A549 (cell line): ENCODE results near the gene SLC2A6.

Source experiments
- CHD2 ChIP-seq: fragments of 150-350 bp; IDR thresholded peaks from 2 replicates; pipeline ENCODE4 v1.6.1; 2014; ENCODE audit warnings: low read length; ENCODE audit not compliant: partially characterized antibody
- EHF ChIP-seq: fragments of 250-450 bp; sonication (Bioruptor Pico); IDR thresholded peaks from 2 replicates; pipeline ENCODE4 v1.5.0; 2020; ENCODE audit warnings: mild to moderate bottlenecking
- HDAC2 ChIP-seq: fragments of 200-600 bp; sonication (generic); IDR thresholded peaks from 2 replicates; pipeline ENCODE4 v1.6.1; 2016
- MYC ChIP-seq: IDR thresholded peaks from 2 replicates; pipeline ENCODE4 v1.6.1; 2012; ENCODE audit warnings: mild to moderate bottlenecking, inconsistent platforms, low read length, improper control_type of control experiment, borderline replicate concordance
- POLR2A ChIP-seq: IDR thresholded peaks from 2 replicates; pipeline ENCODE4 v1.6.1; 2012; ENCODE audit warnings: mild to moderate bottlenecking, low read length
- RAD21 ChIP-seq, 2 experiments: fragments of >200 bp in 1 of 2; sonication (Bioruptor Twin) in 1 of 2; formaldehyde crosslinking in 1 of 2; IDR thresholded peaks in 1 of 2; conservative IDR thresholded peaks in 1 of 2; 2 replicates in 1 of 2; 3 replicates in 1 of 2; pipeline ENCODE4 v1.6.1; 2012 to 2018; ENCODE audit warnings: inconsistent platforms in 1 of 2
- RCOR1 ChIP-seq: fragments of 150-350 bp; IDR thresholded peaks from 2 replicates; pipeline ENCODE4 v1.6.1; 2014; ENCODE audit warnings: antibody characterized with exemption, low read length, low read depth
- SMC3 ChIP-seq: fragments of >200 bp; sonication (Bioruptor Twin); formaldehyde crosslinking; IDR thresholded peaks from 3 replicates; pipeline ENCODE4 v1.6.1; 2018; ENCODE audit warnings: inconsistent platforms
- TP53 ChIP-seq: fragments of 250-450 bp; sonication (Bioruptor Pico); IDR thresholded peaks from 2 replicates; pipeline ENCODE4 v1.5.0; 2021; ENCODE audit warnings: mild to moderate bottlenecking, moderate library complexity
- TF ChIP-seq, protein P1 (sequence below): fragments of >200 bp; sonication (Bioruptor Twin); formaldehyde crosslinking; IDR thresholded peaks from 3 replicates; pipeline ENCODE4 v1.5.1; 2016
- TF ChIP-seq, protein P2 (sequence below): fragments of >200 bp; sonication (Bioruptor Twin); formaldehyde crosslinking; IDR thresholded peaks from 3 replicates; pipeline ENCODE4 v1.6.1; 2016
- TF ChIP-seq, protein P3 (sequence below): fragments of 450-650 bp; IDR thresholded peaks from 2 replicates; pipeline ENCODE4 v1.6.1; 2014; ENCODE audit warnings: antibody characterized with exemption
- TF ChIP-seq, protein P4 (sequence below): fragments of 150-350 bp; IDR thresholded peaks from 2 replicates; pipeline ENCODE4 v1.6.1; 2014; ENCODE audit warnings: low read depth, mild to moderate bottlenecking, low read length

DNA sequence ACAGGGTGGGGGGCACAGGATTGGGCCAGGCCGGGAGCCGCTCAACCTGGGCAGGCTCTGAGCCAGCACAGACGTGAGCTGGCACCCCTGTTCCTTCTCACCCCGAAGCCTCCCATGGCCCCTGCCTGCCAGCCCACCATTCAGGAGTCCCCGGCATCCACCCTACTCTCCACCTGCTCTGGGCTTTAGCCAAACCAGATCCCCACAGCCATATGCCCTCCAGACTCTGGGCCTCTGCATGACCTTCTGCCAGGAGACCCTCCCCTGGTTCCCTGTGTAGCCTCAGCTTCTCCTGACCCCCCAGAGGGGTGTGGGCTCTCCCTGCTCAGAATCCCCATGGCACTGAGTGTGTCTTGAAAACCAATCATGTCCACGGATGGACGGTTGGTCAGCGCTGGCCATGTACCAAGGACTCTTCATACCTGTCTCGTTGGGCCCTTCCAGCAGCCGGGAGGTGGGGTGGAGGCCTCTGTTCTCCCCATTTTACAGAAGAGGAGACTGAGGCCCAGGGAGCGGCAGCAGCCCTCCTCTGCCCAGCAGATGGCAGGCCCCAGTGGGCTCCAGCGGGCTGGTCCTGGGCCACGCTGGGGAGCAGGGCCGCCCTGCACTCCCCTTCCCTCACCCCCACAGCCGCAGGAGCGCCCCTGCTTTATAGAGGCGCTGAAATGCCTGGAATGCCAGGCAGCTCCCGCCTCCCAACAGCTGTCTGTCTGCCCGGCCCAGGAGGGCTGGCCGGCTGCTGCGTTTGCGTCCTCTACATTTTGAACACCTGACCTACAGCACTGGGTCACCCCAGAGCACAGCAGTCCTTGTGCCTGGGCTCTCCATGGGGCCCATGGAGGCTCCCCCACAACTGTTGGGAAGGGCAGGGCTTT is 49.3 kb upstream of the SLC2A6 start:
- TF ChIP-seq, protein P1, sequence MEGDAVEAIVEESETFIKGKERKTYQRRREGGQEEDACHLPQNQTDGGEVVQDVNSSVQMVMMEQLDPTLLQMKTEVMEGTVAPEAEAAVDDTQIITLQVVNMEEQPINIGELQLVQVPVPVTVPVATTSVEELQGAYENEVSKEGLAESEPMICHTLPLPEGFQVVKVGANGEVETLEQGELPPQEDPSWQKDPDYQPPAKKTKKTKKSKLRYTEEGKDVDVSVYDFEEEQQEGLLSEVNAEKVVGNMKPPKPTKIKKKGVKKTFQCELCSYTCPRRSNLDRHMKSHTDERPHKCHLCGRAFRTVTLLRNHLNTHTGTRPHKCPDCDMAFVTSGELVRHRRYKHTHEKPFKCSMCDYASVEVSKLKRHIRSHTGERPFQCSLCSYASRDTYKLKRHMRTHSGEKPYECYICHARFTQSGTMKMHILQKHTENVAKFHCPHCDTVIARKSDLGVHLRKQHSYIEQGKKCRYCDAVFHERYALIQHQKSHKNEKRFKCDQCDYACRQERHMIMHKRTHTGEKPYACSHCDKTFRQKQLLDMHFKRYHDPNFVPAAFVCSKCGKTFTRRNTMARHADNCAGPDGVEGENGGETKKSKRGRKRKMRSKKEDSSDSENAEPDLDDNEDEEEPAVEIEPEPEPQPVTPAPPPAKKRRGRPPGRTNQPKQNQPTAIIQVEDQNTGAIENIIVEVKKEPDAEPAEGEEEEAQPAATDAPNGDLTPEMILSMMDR: no peak
- TF ChIP-seq CHD2 (no peak), POLR2A (no peak), HDAC2 (no peak), RAD21 (conservative IDR thresholded peaks at IDR 0.05 in 1 of 2, IDR thresholded peaks at IDR 0.05 in 1 of 2) (no peak), TP53 (CRISPR knock-in tag) (no peak), SMC3 (no peak), EHF (no peak), RCOR1 (no peak), MYC (no peak)
- TF ChIP-seq, protein P2, sequence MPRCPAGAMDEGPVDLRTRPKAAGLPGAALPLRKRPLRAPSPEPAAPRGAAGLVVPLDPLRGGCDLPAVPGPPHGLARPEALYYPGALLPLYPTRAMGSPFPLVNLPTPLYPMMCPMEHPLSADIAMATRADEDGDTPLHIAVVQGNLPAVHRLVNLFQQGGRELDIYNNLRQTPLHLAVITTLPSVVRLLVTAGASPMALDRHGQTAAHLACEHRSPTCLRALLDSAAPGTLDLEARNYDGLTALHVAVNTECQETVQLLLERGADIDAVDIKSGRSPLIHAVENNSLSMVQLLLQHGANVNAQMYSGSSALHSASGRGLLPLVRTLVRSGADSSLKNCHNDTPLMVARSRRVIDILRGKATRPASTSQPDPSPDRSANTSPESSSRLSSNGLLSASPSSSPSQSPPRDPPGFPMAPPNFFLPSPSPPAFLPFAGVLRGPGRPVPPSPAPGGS: no peak
- TF ChIP-seq, protein P3, sequence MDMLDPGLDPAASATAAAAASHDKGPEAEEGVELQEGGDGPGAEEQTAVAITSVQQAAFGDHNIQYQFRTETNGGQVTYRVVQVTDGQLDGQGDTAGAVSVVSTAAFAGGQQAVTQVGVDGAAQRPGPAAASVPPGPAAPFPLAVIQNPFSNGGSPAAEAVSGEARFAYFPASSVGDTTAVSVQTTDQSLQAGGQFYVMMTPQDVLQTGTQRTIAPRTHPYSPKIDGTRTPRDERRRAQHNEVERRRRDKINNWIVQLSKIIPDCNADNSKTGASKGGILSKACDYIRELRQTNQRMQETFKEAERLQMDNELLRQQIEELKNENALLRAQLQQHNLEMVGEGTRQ: no peak
- TF ChIP-seq, protein P4, sequence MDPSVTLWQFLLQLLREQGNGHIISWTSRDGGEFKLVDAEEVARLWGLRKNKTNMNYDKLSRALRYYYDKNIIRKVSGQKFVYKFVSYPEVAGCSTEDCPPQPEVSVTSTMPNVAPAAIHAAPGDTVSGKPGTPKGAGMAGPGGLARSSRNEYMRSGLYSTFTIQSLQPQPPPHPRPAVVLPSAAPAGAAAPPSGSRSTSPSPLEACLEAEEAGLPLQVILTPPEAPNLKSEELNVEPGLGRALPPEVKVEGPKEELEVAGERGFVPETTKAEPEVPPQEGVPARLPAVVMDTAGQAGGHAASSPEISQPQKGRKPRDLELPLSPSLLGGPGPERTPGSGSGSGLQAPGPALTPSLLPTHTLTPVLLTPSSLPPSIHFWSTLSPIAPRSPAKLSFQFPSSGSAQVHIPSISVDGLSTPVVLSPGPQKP: no peak
